K562 (cell line): Measurements from ENCODE around the gene CMTR1. TPM values are rescaled to one million over a fixed set of nuclear protein-coding genes. Genes with fewer than 3 reads are reported as not detected.
A peak's percentile ranks its signal among the peaks of the same experiment; 100 is the strongest.

ENCODE experiments used
- BRCA1 ChIP-seq, 2 experiments: fragments of 450-650 bp in 1 of 2; sonication (generic) in 1 of 2; formaldehyde crosslinking in 1 of 2; IDR thresholded peaks; 2 replicates each; pipeline versions ENCODE4 v1.5.0 to v1.6.1; 2017 to 2020; ENCODE audit warnings: mild to moderate bottlenecking in 1 of 2, missing genetic modification reagents in 1 of 2
- COPS2 ChIP-seq: fragments of 450-650 bp; conservative IDR thresholded peaks from 2 replicates; pipeline ENCODE4 v1.6.1; 2016; ENCODE audit warnings: mild to moderate bottlenecking, moderate library complexity
- CREB3L1 ChIP-seq: fragments of 450-650 bp; IDR thresholded peaks from 2 replicates; pipeline ENCODE4 v1.6.1; 2014; ENCODE audit warnings: low read depth, mild to moderate bottlenecking, moderate library complexity, borderline replicate concordance
- FOXP1 ChIP-seq: sonication (generic); formaldehyde crosslinking; IDR thresholded peaks from 2 replicates; pipeline ENCODE4 v1.8.0; 2022; ENCODE audit warnings: mild to moderate bottlenecking, missing genetic modification reagents
- GTF2E2 ChIP-seq: fragments of 200-800 bp; sonication (Bioruptor generic); IDR thresholded peaks from 2 replicates; pipeline ENCODE4 v1.6.1; 2016; ENCODE audit warnings: missing genetic modification characterization, missing compliant biosample characterization
- JUN ChIP-seq, 2 experiments: sonication (generic) in 1 of 2; formaldehyde crosslinking in 1 of 2; IDR thresholded peaks; 2 replicates each; pipeline versions ENCODE4 v1.6.1 to v1.8.0; 2012 to 2022; ENCODE audit warnings: borderline replicate concordance in 2 of 2, mild to moderate bottlenecking in 2 of 2, improper control_type of control experiment in 1 of 2, low read depth in 1 of 2, low read length in 1 of 2, missing genetic modification reagents in 1 of 2
- MNT ChIP-seq, 2 experiments: fragments of 450-650 bp; conservative IDR thresholded peaks; 2 replicates each; pipeline ENCODE4 v1.6.1; 2017; ENCODE audit warnings: mild to moderate bottlenecking in 2 of 2, moderate library complexity in 2 of 2
- MXD1 ChIP-seq: fragments of 250-450 bp; sonication (Bioruptor Pico); IDR thresholded peaks from 2 replicates; pipeline ENCODE4 v1.8.0; 2021; ENCODE audit warnings: borderline replicate concordance, mild to moderate bottlenecking, moderate library complexity; ENCODE audit not compliant: poor library complexity, severe bottlenecking
- PHF20 ChIP-seq: fragments of 450-650 bp; IDR thresholded peaks from 2 replicates; pipeline ENCODE4 v1.6.1; 2018; ENCODE audit not compliant: partially characterized antibody
- RBM22 ChIP-seq: fragments of 200-400 bp; formaldehyde crosslinking; IDR thresholded peaks from 2 replicates; pipeline ENCODE4 v1.6.1; 2018; ENCODE audit warnings: low read length, low read depth; ENCODE audit not compliant: poor library complexity, severe bottlenecking
- RCOR1 ChIP-seq, 2 experiments: IDR thresholded peaks; 2 replicates each; pipeline ENCODE4 v1.6.1; 2012; ENCODE audit warnings: low read depth in 2 of 2, low read length in 2 of 2, borderline replicate concordance in 1 of 2, improper control_type of control experiment in 1 of 2
- SETDB1 ChIP-seq: IDR thresholded peaks from one replicate; pipeline ENCODE4 v1.6.1; 2012; ENCODE audit warnings: low read length, control low read depth, inconsistent platforms
- SIN3B ChIP-seq: fragments of 450-650 bp; IDR thresholded peaks from 2 replicates; pipeline ENCODE4 v1.6.1; 2017; ENCODE audit warnings: low read depth, mild to moderate bottlenecking, moderate library complexity
- SP1 ChIP-seq: sonication (generic); formaldehyde crosslinking; IDR thresholded peaks from 2 replicates; pipeline ENCODE4 v1.8.1; 2022; ENCODE audit warnings: mild to moderate bottlenecking, missing genetic modification reagents
- ZBTB1 ChIP-seq: sonication (generic); formaldehyde crosslinking; IDR thresholded peaks from 2 replicates; pipeline ENCODE4 v1.8.1; 2023; ENCODE audit warnings: missing genetic modification reagents, low read depth, mild to moderate bottlenecking, borderline replicate concordance
- ZNF212 ChIP-seq: fragments of 450-650 bp; formaldehyde crosslinking; IDR thresholded peaks from 2 replicates; pipeline ENCODE4 v1.4.0; 2020; ENCODE audit warnings: mild to moderate bottlenecking
- polyA plus RNA-seq, 8 experiments: library from polyadenylated mRNA; depleted of rRNA in 4 of 8; stranded (reverse) in 5 of 8; unstranded in 3 of 8; fragments of >200 nt; fragmentation: Nextera tagmentation in 2 of 8; fragmentation: Illumina TruSeq in 1 of 8; extraction: Ambion mirVana in 2 of 8; extraction: Trizol in 1 of 8; gene quantifications; 2 replicates each; pipeline versions ENCODE4 v1.2.1 to v1.2.3, GENCODE V29; 2011 to 2014; ENCODE audit warnings: inconsistent platforms in 1 of 8, missing spikeins in 1 of 8
- total RNA-seq, 7 experiments: library from RNA; depleted of rRNA in 6 of 7; stranded (reverse); fragments of >200 nt in 6 of 7; fragmentation: Illumina TruSeq in 2 of 7; extraction: Trizol in 2 of 7; gene quantifications; 2 replicates each; pipeline versions ENCODE4 v1.2.1 to v1.2.3, GENCODE V29; 2011 to 2021; ENCODE audit warnings: low replicate concordance in 1 of 7
- TF ChIP-seq, protein P1 (sequence below): sonication (generic); formaldehyde crosslinking; IDR thresholded peaks from 2 replicates; pipeline ENCODE4 v1.8.0; 2022; ENCODE audit warnings: missing genetic modification reagents, mild to moderate bottlenecking, moderate library complexity, borderline replicate concordance
- TF ChIP-seq, protein P2 (sequence below): fragments of 250-450 bp; sonication (Bioruptor Pico); IDR thresholded peaks from 2 replicates; pipeline ENCODE4 v1.4.0; 2020; ENCODE audit warnings: mild to moderate bottlenecking, moderate library complexity, borderline replicate concordance

CMTR1 gene
- total and polyA plus RNA-seq, 9 of the 15 experiments (the other 6 are each of a cell fraction or from before 2014, with no cell fraction given), result 2.9 to 63.5 (median 49.5) TPM

DNA sequence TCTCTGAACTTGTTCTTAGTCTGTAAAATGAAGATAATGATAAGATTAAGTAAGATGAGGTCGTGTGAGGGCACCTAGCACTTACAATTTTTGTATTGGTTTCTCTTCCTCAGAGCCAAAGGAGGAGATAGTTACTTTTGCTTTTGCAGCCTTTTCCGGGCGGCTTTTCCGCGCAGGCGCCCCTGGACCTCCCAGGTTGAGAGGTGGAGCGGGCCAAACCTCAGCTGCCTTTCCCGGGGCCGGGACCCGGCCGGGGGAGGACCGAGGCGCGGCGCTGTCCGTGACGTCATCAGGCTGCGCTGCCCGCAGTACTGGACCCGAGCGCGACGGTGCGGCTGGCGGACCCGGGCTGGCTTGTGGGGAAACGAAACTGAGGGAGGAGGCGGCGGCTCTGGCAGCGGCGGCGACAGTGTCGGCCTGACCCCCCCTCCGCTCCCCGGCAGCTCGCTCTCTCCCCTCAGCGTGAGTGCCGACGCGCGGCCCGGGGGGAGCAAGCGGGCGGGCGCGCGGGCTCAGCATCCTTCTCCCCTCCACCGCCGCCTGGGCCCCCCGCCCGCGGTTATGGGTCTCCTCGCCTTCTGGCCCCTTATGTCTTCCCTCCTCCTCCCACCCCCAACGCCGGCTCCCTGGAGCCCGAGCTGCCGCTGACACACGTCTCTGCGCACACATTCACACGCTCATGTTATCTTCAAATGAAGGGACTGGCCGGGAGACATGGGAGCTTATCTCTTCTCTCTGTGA, at the start of gene CMTR1 (continued):
- TF ChIP-seq, protein P1, sequence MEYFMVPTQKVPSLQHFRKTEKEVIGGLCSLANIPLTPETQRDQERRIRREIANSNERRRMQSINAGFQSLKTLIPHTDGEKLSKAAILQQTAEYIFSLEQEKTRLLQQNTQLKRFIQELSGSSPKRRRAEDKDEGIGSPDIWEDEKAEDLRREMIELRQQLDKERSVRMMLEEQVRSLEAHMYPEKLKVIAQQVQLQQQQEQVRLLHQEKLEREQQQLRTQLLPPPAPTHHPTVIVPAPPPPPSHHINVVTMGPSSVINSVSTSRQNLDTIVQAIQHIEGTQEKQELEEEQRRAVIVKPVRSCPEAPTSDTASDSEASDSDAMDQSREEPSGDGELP (CRISPR knock-in tag), result peak; percentile 97
- peak; percentile 79; the same call in 1 of the 2 replicates for TF ChIP-seq ZBTB1
- TF ChIP-seq JUN (IDR thresholded peaks at IDR 0.05; ENCODE audit: borderline replicate concordance, low read depth, low read length), result peak; percentile 86
- no peak for TF ChIP-seq JUN (CRISPR knock-in tag; IDR thresholded peaks at IDR 0.05; ENCODE audit: borderline replicate concordance)
- TF ChIP-seq COPS2, result no peak
- TF ChIP-seq RBM22, result peak; percentile 61
- TF ChIP-seq FOXP1 (CRISPR knock-in tag), result no peak
- peak; percentile 44; the same call in 1 of the 2 replicates for TF ChIP-seq CREB3L1
- TF ChIP-seq SETDB1, result peak; percentile 36
- no peak for TF ChIP-seq MXD1
- TF ChIP-seq SIN3B, result peak; percentile 97
- TF ChIP-seq, protein P2, sequence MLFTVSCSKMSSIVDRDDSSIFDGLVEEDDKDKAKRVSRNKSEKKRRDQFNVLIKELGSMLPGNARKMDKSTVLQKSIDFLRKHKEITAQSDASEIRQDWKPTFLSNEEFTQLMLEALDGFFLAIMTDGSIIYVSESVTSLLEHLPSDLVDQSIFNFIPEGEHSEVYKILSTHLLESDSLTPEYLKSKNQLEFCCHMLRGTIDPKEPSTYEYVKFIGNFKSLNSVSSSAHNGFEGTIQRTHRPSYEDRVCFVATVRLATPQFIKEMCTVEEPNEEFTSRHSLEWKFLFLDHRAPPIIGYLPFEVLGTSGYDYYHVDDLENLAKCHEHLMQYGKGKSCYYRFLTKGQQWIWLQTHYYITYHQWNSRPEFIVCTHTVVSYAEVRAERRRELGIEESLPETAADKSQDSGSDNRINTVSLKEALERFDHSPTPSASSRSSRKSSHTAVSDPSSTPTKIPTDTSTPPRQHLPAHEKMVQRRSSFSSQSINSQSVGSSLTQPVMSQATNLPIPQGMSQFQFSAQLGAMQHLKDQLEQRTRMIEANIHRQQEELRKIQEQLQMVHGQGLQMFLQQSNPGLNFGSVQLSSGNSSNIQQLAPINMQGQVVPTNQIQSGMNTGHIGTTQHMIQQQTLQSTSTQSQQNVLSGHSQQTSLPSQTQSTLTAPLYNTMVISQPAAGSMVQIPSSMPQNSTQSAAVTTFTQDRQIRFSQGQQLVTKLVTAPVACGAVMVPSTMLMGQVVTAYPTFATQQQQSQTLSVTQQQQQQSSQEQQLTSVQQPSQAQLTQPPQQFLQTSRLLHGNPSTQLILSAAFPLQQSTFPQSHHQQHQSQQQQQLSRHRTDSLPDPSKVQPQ (CRISPR knock-in tag), result peak; percentile 56; the same call in 1 of the 2 replicates
- TF ChIP-seq MNT (conservative IDR thresholded peaks at IDR 0.05), result peak; percentile 69 to 91
- TF ChIP-seq ZNF212, result peak; percentile 88; the same call in 1 of the 2 replicates
- peak; percentile 82 for TF ChIP-seq SP1 (CRISPR knock-in tag)
- TF ChIP-seq BRCA1 (IDR thresholded peaks at IDR 0.05), result no peak
- TF ChIP-seq BRCA1 (CRISPR knock-in tag; IDR thresholded peaks at IDR 0.05), result no peak
- peak; percentile 51 to 85; a peak in 3 of 4 replicates for TF ChIP-seq RCOR1 (IDR thresholded peaks at IDR 0.05; ENCODE audit: borderline replicate concordance in 1 of 2, low read depth in 2 of 2, low read length in 2 of 2)
- TF ChIP-seq GTF2E2 (tag), result 0 out of 2 replicates have a peak, but pooled peaks have one; percentile 34
- TF ChIP-seq PHF20, result peak; percentile 97
